ENCODE measurements around the gene ZNF296.

DNA sequence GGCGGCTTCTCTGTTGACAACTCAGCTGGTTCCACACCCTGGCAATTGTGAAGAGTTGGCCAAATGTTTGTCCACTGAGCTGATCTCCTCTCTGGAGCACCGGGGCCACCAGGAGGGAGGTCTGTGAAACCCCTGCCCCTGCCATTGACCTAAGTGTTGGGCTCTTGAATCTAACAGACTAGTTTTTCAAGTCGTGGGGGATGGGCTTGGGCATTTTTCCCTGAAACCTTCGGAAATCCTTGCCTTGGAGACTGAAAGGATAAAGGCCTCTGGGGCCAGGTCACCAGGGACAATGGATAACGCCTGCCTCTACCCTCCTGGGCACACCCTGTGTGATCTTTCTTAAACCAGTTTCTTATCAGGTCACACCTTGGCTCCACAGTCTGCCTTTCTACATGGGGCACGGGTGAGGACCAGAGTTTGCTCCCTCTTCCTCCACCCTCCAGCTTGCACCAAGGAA is 3.7 kb upstream of the ZNF296 start:
- TF ChIP-seq, protein P1, sequence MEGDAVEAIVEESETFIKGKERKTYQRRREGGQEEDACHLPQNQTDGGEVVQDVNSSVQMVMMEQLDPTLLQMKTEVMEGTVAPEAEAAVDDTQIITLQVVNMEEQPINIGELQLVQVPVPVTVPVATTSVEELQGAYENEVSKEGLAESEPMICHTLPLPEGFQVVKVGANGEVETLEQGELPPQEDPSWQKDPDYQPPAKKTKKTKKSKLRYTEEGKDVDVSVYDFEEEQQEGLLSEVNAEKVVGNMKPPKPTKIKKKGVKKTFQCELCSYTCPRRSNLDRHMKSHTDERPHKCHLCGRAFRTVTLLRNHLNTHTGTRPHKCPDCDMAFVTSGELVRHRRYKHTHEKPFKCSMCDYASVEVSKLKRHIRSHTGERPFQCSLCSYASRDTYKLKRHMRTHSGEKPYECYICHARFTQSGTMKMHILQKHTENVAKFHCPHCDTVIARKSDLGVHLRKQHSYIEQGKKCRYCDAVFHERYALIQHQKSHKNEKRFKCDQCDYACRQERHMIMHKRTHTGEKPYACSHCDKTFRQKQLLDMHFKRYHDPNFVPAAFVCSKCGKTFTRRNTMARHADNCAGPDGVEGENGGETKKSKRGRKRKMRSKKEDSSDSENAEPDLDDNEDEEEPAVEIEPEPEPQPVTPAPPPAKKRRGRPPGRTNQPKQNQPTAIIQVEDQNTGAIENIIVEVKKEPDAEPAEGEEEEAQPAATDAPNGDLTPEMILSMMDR (IDR thresholded peaks at IDR 0.05) = no peak
- no peak for TF ChIP-seq EZH2 (IDR thresholded peaks at IDR 0.05)

Measured in neural progenitor cell (in vitro differentiated cells).